ENCODE data around the gene CUX1.

DNA sequence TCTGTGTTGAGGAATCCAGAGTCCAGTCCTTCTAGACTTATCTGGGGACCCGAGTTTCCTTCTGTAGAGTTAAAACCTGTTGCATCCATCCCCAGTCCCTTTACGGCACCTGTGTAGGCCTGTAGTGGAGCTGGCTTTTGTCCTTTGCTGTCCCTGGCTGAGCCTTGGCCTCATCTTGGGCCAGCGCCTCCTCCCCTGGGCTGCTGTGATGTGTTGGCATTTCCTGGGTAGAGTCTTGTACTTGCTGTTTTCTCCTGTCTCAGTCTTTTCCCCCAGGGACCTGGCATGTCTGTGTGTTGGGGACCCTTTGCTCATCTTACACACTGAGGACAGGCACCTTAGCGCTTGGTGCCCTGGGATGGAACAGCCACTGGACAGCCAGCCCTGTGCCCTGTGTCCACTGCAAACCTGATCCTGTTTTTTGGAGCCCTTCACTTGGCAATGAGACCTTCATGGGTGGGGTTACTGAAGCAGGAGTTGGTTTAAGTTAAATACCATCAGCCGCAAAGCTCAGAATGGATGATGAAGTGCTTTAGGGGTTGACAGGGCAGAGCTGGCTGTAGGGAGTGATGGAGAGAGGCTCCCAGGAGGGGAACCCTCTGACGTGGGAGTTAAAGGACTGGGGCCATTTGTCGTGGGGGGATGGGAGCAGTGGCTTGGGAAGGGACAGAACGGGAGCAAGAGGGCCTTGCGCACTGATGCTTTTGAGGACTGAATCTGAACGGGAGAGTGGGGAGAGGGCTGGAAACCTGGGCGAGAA, 50.9 kb downstream of the CUX1 start:
- TF ChIP-seq EZH2phosphoT487 (IDR thresholded peaks at IDR 0.05; ENCODE audit: borderline replicate concordance, low read length), result no peak
- no peak for TF ChIP-seq CTCF (conservative IDR thresholded peaks at IDR 0.05; ENCODE audit: low read depth, low read length)
- TF ChIP-seq EZH2 (IDR thresholded peaks at IDR 0.05; ENCODE audit: low read length, unreplicated experiment), result no peak
